ENCODE measurements around the gene ARHGAP25. TPM values are rescaled to one million over a fixed set of nuclear protein-coding genes. Genes with fewer than 3 reads are reported as not detected.
A peak's percentile ranks its signal among the peaks of the same experiment; 100 is the strongest.

ARHGAP25 gene
- total and polyA plus RNA-seq, 2 experiments from 2014 or later, result 1.9 to 2.0 TPM

GRCh38 chr2:68715353-68716041, 19.1 kb upstream of the ARHGAP25 start:
- H3K4me1 Mint-ChIP-seq, result no peaks in the 10 kb centered on the region
- peak; percentile 100 for ATAC-seq
- H3K27me3 ChIP-seq (ENCODE audit: insufficient read depth), result no peaks in the 10 kb centered on the region
- no peak overlapping the region for H3K4me2 ChIP-seq
- H3K79me2 ChIP-seq (replicated peaks; ENCODE audit: insufficient read depth), result no peaks in the 10 kb centered on the region
- H3K36me3 Mint-ChIP-seq (ENCODE audit: low read depth), result no peaks in the 10 kb centered on the region
- H4K20me1 ChIP-seq (replicated peaks; ENCODE audit: insufficient read depth), result no peaks in the 10 kb centered on the region
- no peaks in the 10 kb centered on the region for H3F3A ChIP-seq (replicated peaks; ENCODE audit: low read depth)
- H3K36me3 ChIP-seq (ENCODE audit: insufficient read depth), result no peaks in the 10 kb centered on the region
- TF ChIP-seq, protein P1, sequence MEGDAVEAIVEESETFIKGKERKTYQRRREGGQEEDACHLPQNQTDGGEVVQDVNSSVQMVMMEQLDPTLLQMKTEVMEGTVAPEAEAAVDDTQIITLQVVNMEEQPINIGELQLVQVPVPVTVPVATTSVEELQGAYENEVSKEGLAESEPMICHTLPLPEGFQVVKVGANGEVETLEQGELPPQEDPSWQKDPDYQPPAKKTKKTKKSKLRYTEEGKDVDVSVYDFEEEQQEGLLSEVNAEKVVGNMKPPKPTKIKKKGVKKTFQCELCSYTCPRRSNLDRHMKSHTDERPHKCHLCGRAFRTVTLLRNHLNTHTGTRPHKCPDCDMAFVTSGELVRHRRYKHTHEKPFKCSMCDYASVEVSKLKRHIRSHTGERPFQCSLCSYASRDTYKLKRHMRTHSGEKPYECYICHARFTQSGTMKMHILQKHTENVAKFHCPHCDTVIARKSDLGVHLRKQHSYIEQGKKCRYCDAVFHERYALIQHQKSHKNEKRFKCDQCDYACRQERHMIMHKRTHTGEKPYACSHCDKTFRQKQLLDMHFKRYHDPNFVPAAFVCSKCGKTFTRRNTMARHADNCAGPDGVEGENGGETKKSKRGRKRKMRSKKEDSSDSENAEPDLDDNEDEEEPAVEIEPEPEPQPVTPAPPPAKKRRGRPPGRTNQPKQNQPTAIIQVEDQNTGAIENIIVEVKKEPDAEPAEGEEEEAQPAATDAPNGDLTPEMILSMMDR (conservative IDR thresholded peaks at IDR 0.05; ENCODE audit: low read depth in 2 of 2), result peak; percentile 73 to 95
- TF ChIP-seq, protein P2, sequence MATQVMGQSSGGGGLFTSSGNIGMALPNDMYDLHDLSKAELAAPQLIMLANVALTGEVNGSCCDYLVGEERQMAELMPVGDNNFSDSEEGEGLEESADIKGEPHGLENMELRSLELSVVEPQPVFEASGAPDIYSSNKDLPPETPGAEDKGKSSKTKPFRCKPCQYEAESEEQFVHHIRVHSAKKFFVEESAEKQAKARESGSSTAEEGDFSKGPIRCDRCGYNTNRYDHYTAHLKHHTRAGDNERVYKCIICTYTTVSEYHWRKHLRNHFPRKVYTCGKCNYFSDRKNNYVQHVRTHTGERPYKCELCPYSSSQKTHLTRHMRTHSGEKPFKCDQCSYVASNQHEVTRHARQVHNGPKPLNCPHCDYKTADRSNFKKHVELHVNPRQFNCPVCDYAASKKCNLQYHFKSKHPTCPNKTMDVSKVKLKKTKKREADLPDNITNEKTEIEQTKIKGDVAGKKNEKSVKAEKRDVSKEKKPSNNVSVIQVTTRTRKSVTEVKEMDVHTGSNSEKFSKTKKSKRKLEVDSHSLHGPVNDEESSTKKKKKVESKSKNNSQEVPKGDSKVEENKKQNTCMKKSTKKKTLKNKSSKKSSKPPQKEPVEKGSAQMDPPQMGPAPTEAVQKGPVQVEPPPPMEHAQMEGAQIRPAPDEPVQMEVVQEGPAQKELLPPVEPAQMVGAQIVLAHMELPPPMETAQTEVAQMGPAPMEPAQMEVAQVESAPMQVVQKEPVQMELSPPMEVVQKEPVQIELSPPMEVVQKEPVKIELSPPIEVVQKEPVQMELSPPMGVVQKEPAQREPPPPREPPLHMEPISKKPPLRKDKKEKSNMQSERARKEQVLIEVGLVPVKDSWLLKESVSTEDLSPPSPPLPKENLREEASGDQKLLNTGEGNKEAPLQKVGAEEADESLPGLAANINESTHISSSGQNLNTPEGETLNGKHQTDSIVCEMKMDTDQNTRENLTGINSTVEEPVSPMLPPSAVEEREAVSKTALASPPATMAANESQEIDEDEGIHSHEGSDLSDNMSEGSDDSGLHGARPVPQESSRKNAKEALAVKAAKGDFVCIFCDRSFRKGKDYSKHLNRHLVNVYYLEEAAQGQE (IDR thresholded peaks at IDR 0.05; ENCODE audit: unreplicated experiment), result no peak
- no peak overlapping the region for H3K4me3 ChIP-seq
- peaks cover 4% of the 10 kb centered on the region; the same call in 1 of the 2 replicates for H3K9me2 ChIP-seq (ENCODE audit: insufficient read depth)
- H3K4me3 Mint-ChIP-seq, result no peak overlapping the region
- no peak overlapping the region for H3K27ac Mint-ChIP-seq
- H3K27me3 Mint-ChIP-seq (ENCODE audit: insufficient read depth, low read depth, poor library complexity), result no peaks in the 10 kb centered on the region
- peak; percentile 95 for DNase-seq (ENCODE audit: low spot score)
- no peak overlapping the region for H3K27ac ChIP-seq (ENCODE audit: low read depth)
- H3K9me3 Mint-ChIP-seq, result no peaks in the 10 kb centered on the region
- no peaks in the 10 kb centered on the region for H3K4me1 ChIP-seq (ENCODE audit: insufficient read depth)
- H2AFZ ChIP-seq, result peak overlapping the region; percentile 90

GRCh38 chr2:68716604-68717304, 17.9 kb upstream of the ARHGAP25 start:
- no peaks in the 10 kb centered on the region for H3K27me3 ChIP-seq (ENCODE audit: insufficient read depth)
- H3K9me2 ChIP-seq (ENCODE audit: insufficient read depth), result peaks cover 4% of the 10 kb centered on the region; the same call in 1 of the 2 replicates
- DNase-seq (ENCODE audit: low spot score), result no peak
- no peaks in the 10 kb centered on the region for H4K20me1 ChIP-seq (replicated peaks; ENCODE audit: insufficient read depth)
- Mint-ChIP-seq H3K27ac (no peak overlapping the region), H3K36me3 (ENCODE audit: low read depth) (no peaks in the 10 kb centered on the region), H3K9me3 (no peaks in the 10 kb centered on the region), H3K27me3 (ENCODE audit: insufficient read depth, low read depth, poor library complexity) (no peaks in the 10 kb centered on the region), H3K4me3 (no peak overlapping the region), H3K4me1 (peaks cover 4% of the 10 kb centered on the region; the same call in 2 of the 3 replicates)
- H3K4me3 ChIP-seq, result no peak overlapping the region
- H3K4me2 ChIP-seq, result no peak overlapping the region
- no peaks in the 10 kb centered on the region for H3F3A ChIP-seq (replicated peaks; ENCODE audit: low read depth)
- no peaks in the 10 kb centered on the region for H3K36me3 ChIP-seq (ENCODE audit: insufficient read depth)
- H3K27ac ChIP-seq (ENCODE audit: low read depth), result no peak overlapping the region
- H3K4me1 ChIP-seq (ENCODE audit: insufficient read depth), result no peaks in the 10 kb centered on the region
- no peak overlapping the region for H2AFZ ChIP-seq
- H3K79me2 ChIP-seq (replicated peaks; ENCODE audit: insufficient read depth), result no peaks in the 10 kb centered on the region
- ATAC-seq, result no peak
- TF ChIP-seq EZH2 (IDR thresholded peaks at IDR 0.05; ENCODE audit: low read depth, unreplicated experiment), result no peak
- no peak for TF ChIP-seq STAT1 (IDR thresholded peaks at IDR 0.05; ENCODE audit: unreplicated experiment)
- no peak for TF ChIP-seq ZNF462 (CRISPR knock-in tag; IDR thresholded peaks at IDR 0.05)
